HK-2 (cell line): ENCODE data around the gene DOC2A.

ENCODE experiments used
- DNase-seq: peaks from one replicate; pipeline ENCODE4 v3.0.0-alpha.2; 2018; ENCODE audit not compliant: unreplicated experiment

Gene DOC2A

GRCh38 chr16:30005341-30006094, 5.3 kb downstream of the DOC2A start:
- DNase-seq: no peak

- no peak for DNase-seq
Measured at GRCh38 chr16:30004811-30005242, 6.0 kb downstream of the DOC2A start.

GRCh38 chr16:30004424-30004776, 6.4 kb downstream of the DOC2A start:
- no peak for DNase-seq

DNA sequence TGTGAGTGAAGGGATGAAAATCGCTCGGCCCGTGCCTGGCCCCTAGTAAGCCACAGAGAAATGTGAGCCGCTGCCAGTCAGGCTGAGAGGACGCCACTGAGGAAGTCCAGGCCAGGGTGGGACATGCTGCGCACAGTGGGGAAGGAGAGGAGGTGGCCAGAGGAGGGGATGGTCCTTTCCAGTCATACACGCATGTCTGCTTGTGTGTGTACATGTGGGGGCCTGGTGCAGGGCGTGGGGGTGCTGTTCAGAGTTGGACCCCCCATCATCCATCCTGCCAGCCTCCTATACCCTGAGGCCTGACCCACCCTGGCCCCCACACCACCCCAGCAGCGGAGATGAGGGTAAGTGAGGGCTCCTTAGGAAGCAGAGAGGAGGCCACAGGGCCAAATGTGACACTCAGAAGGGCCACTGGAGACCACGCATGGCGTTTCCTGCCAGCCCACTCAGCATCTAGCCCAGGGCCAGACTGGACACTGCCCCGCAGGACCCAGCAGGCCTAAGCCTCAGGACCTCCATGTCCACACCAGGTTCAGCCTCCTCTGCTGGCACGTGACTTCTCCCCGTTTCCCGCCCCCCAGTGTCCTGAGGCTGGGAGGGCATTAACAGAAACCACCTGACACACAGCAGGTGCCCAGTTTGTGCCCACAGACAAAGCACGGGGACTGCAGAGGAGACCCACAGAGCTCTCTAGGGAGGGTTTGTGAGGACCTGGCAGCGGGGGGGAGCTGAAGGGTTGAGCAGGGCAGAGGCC, 7.0 kb downstream of the DOC2A start:
- DNase-seq: no peak

- DNase-seq: no peak
Measured at GRCh38 chr16:30002614-30003346, 8.0 kb downstream of the DOC2A start.

DNA sequence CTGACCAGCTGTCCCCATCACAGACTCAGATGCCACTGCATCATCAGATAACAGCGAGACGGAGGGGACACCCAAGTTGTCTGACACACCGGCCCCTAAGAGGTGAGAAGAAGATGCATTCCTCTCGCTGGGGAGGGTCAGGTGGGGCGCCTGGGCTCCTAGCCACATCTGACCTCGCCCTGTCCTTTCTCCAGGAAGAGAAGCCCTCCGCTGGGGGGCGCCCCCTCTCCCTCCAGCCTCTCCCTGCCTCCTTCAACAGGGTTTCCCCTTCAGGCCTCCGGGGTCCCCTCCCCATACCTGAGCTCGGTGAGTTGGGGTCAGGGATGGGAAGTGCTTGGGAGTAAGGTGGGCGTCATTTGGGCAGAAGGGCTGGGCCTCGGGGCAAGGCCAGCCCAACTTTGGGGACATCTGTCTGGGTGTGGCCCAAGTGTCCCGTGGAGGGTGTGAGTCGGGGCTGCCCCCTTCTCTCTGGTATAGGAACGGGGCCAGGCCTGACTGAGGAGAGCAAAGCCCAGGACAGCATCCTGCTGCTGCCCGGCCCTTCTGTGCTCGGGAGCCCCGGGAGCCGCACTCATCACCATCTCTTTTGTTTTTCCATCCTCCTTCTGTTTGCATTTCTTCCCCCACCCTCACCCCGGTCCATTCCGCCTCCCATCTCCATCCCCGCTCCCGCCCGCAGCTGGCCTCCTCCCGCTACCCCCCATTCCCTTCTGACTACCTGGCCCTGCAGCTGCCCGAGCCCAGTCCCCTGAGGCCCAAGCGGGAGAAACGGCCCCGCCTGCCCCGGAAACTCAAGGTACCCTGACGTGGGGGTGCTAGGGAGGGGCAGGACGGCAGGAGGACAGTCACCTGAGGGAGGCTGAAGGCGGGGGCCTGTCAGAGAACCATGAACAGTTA, 9.8 kb downstream of the DOC2A start:
- no peak for DNase-seq

- DNase-seq: no peak
Measured at GRCh38 chr16:29999605-30000004, 11.2 kb downstream of the DOC2A start.

GRCh38 chr16:29996766-29997250, 14.0 kb downstream of the DOC2A start:
- DNase-seq: no peak

DNA sequence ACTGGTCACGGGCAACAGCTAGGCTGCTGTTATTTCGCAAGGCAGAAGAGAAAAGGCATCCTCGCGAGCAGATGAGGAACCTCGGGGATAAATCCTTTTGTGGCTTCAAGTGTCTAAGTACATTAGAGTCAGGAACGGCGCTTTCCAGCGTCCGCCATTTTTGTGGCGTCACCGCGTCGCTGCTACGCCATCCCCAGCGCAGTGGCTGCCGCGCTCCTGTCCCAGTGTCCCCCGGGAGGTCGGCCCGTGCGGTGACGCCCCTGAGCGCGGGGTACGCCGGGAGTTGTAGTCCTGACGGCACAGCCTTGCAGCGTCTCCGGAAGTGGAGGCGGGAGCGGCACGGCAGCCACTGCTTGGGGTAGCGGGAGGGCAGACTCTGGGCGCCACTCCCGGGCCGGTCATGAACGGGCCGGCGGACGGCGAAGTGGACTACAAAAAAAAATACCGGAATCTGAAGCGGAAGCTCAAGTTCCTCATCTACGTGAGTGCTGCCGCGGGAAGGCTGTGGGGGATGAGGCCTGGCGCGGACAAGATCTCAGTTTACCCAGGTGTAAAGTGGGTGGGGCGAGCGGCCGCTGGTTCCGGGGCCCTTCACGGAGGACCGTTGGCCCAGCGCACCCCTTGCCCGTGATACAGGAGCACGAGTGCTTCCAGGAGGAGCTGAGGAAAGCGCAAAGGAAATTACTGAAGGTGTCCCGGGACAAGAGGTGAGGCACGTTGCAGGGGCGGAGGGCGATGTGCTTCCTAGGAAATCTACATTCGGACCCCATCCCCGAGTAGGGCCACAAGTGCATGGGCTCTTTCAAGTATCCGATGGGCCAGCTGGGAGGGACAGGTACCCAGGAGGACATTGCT, 14.7 kb downstream of the DOC2A start, which contains the start of gene INO80E:
Gene INO80E (plus strand): TSS at position 331 of the 855 bp plus-strand sequence. CDS start 70 bp downstream, at position 401.
- DNase-seq: peak; percentile 94

DNA sequence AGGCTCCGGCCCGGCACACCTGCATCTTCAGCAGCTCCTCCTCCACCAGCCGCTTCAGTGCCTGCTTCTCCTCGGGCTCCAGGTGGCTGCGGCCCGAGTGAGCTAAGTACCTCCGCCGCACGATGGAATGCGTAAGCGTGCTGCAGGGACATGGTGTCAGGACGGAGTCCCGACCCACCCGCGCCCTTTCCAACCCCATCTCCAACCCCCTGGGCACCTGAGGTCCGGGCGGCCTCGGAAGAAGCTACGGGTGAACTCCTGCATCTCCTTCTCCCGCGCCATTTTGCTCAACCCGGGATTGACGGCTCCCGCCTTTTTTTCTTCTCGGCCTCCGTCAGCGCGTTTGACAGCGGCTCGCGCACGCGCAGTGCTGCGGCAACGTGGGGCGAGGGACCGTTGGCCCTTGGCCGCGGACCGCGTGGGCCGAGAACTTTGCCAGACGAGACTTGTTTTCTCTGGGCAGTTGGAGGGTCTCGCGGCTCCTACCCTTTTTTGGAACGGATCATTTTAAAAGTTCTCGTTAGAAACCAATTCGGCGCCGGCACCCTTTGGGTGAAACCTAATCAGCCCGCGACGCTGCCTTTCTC, 15.4 kb downstream of the DOC2A start, which contains the start of gene HIRIP3:
Gene HIRIP3 (minus strand): TSS at position 294 of the 587 bp plus-strand sequence. CDS start 12 bp downstream, at position 282.
- peak; percentile 78 for DNase-seq

- no peak for DNase-seq
Measured at GRCh38 chr16:29994600-29995323, 16.1 kb downstream of the DOC2A start.

DNA sequence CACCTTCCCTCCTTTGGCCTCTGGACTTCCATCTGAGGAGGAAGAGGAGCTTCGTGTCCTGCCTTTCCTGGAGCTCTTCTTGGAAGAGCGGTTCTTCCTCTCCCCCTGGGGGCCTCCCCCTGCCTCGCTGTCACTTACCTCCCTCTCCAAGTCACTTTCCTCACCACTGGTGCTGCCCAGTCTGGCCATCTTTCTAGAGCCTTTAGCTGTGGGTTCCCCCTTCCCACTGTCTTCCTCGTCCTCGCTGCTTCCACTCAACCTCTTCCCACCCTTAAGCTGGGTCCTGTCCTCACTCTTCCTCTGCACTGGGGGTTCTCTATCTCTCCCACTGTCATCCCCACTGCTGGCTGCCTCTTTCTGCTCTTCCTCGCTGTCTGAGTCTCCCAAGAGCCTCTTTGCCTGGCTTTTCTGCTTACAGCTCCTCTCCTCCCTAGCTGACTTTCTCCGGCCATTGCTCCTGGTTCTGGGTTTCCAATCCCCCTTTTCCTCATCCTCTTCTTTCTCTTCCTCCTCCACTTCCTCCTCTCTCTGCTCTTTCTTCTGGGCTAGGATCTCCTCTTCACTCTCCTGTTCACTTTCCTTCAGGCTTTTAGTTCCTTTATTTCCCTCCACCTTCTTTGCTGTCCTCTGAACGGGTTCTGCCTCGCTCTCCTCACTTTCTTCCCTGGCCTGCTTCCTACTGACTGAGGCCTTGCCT, 16.8 kb downstream of the DOC2A start:
- no peak for DNase-seq

- no peak for DNase-seq
Measured at GRCh38 chr16:29993191-29993902, 17.5 kb downstream of the DOC2A start.

- DNase-seq: no peak
Measured at GRCh38 chr16:29992344-29992967, 18.4 kb downstream of the DOC2A start.

GRCh38 chr16:29991571-29991904, 19.3 kb downstream of the DOC2A start:
- DNase-seq: no peak

- no peak for DNase-seq
Measured at GRCh38 chr16:29990883-29991570, 19.8 kb downstream of the DOC2A start.

GRCh38 chr16:29990034-29990433, 20.8 kb downstream of the DOC2A start:
- no peak for DNase-seq
